CD14-positive monocyte (primary cell): Measurements from ENCODE around the gene CHRM4. TPM values are rescaled to one million over a fixed set of nuclear protein-coding genes. Genes with fewer than 3 reads are reported as not detected.

Experiments used
- DNase-seq, 3 donors: peaks; one replicate each; pipeline ENCODE4 v3.0.0-alpha.2; 2011 to 2022
- H2AFZ ChIP-seq: 2 replicates; pipeline ENCODE4 v1.6.0; 2012; ENCODE audit warnings: mild to moderate bottlenecking, low read depth, low read length, inconsistent platforms; ENCODE audit not compliant: insufficient read depth, poor library complexity, severe bottlenecking
- H3K27ac ChIP-seq, 2 donors: 1 replicate in 1 of 2; 2 replicates in 1 of 2; pipeline ENCODE4 v1.5.1; 2012 to 2013; ENCODE audit warnings: low read length in 2 of 2, control low read depth in 1 of 2, inconsistent platforms in 1 of 2, low read depth in 1 of 2, mild to moderate bottlenecking in 1 of 2
- H3K27me3 ChIP-seq, 2 donors: one replicate each; pipeline versions ENCODE4 v1.6.0 to v1.6.1; 2011 to 2013; ENCODE audit warnings: low read length in 2 of 2; ENCODE audit not compliant: control insufficient read depth in 2 of 2, insufficient read depth in 2 of 2
- H3K36me3 ChIP-seq, 2 donors: replicated peaks in 1 of 2; 1 replicate in 1 of 2; 2 replicates in 1 of 2; pipeline versions ENCODE4 v1.5.1 to v1.6.1; 2012 to 2013; ENCODE audit warnings: low read length in 2 of 2, control low read depth in 1 of 2, inconsistent platforms in 1 of 2, mild to moderate bottlenecking in 1 of 2; ENCODE audit not compliant: insufficient read depth in 2 of 2, control insufficient read depth in 1 of 2
- H3K4me1 ChIP-seq, 2 donors: 1 replicate in 1 of 2; 2 replicates in 1 of 2; pipeline versions ENCODE4 v1.5.1 to v1.6.1; 2012 to 2013; ENCODE audit warnings: low read length in 2 of 2, control low read depth in 1 of 2, inconsistent platforms in 1 of 2, mild to moderate bottlenecking in 1 of 2, moderate library complexity in 1 of 2; ENCODE audit not compliant: insufficient read depth in 2 of 2, control insufficient read depth in 1 of 2
- H3K4me2 ChIP-seq: replicated peaks from 2 replicates; pipeline ENCODE3; 2012; ENCODE audit warnings: low read length, moderate library complexity, mild to moderate bottlenecking; ENCODE audit not compliant: poor library complexity, severe bottlenecking; ENCODE audit errors: extremely low read depth
- H3K4me3 ChIP-seq, 3 experiments: fragments of 200-600 bp in 1 of 3; sonication (generic) in 1 of 3; replicated peaks in 1 of 3; 1 replicate in 2 of 3; 2 replicates in 1 of 3; pipeline ENCODE4 v1.5.1; 2011 to 2013; ENCODE audit warnings: low read length in 3 of 3, mild to moderate bottlenecking in 3 of 3, control low read depth in 2 of 3, low read depth in 2 of 3, inconsistent platforms in 1 of 3, moderate library complexity in 1 of 3
- H3K79me2 ChIP-seq: 2 replicates; pipeline ENCODE4 v1.6.0; 2012; ENCODE audit warnings: mild to moderate bottlenecking, control low read depth, inconsistent platforms, low read length, moderate library complexity; ENCODE audit not compliant: insufficient read depth
- H3K9ac ChIP-seq: 2 replicates; pipeline ENCODE4 v1.6.0; 2017; ENCODE audit warnings: low read length, mild to moderate bottlenecking; ENCODE audit not compliant: insufficient read depth, poor library complexity, severe bottlenecking
- H3K9me3 ChIP-seq, 2 donors: replicated peaks in 1 of 2; 1 replicate in 1 of 2; 2 replicates in 1 of 2; pipeline versions ENCODE4 v1.5.1 to v1.6.1; 2012 to 2013; ENCODE audit warnings: low read length in 2 of 2, control low read depth in 1 of 2; ENCODE audit not compliant: control insufficient read depth in 1 of 2, insufficient read depth in 1 of 2
- H4K20me1 ChIP-seq: 2 replicates; pipeline ENCODE4 v1.6.0; 2012; ENCODE audit warnings: mild to moderate bottlenecking, low read length, control low read depth, moderate library complexity; ENCODE audit not compliant: insufficient read depth
- H3K27ac Mint-ChIP-seq, 7 donors: one replicate each; pipeline ENCODE4 v1.8.0; 2020; ENCODE audit warnings: mild to moderate bottlenecking in 7 of 7, mixed read lengths in 7 of 7, moderate library complexity in 6 of 7, inconsistent platforms in 2 of 7
- H3K27me3 Mint-ChIP-seq, 3 donors: one replicate each; pipeline ENCODE4 v1.8.0; 2021 to 2022; ENCODE audit warnings: low read depth in 3 of 3, mild to moderate bottlenecking in 3 of 3, mixed read lengths in 3 of 3, moderate library complexity in 3 of 3, inconsistent platforms in 1 of 3
- H3K36me3 Mint-ChIP-seq, 2 donors: one replicate each; pipeline ENCODE4 v1.8.0; 2020; ENCODE audit warnings: mixed read lengths in 2 of 2, inconsistent platforms in 1 of 2, mild to moderate bottlenecking in 1 of 2
- H3K4me1 Mint-ChIP-seq: one replicate; pipeline ENCODE4 v1.8.0; 2020; ENCODE audit warnings: mild to moderate bottlenecking, mixed read lengths
- H3K4me3 Mint-ChIP-seq, 2 donors: one replicate each; pipeline ENCODE4 v1.8.0; 2020; ENCODE audit warnings: mild to moderate bottlenecking in 2 of 2, mixed read lengths in 2 of 2, moderate library complexity in 1 of 2
- H3K9me3 Mint-ChIP-seq, 7 donors: one replicate each; pipeline ENCODE4 v1.8.0; 2020 to 2022; ENCODE audit warnings: mixed read lengths in 7 of 7, mild to moderate bottlenecking in 6 of 7, moderate library complexity in 6 of 7, inconsistent platforms in 2 of 7
- WGBS: methylation state at CpG from one replicate; pipeline ENCODE4 v1.1.5; 2013; ENCODE audit warnings: missing lambda C conversion rate; ENCODE audit not compliant: insufficient coverage; 5-methylcytosine and 5-hydroxymethylcytosine counted together
- intact Hi-C, 2 donors: fragments of 100-400 bp; cut with micrococcal nuclease; formaldehyde crosslinking; loops; one replicate each; pipeline versions ENCODE4 v1.15.0 to v1.15.1; 2023
- polyA plus RNA-seq, 3 donors: library from polyadenylated mRNA; depleted of rRNA in 1 of 3; unstranded in 2 of 3; stranded (reverse) in 1 of 3; fragments of 300-500 nt in 2 of 3; fragments of >200 nt in 1 of 3; fragmentation: Illumina TruSeq in 2 of 3; gene quantifications; 1 replicate in 2 of 3; 2 replicates in 1 of 3; pipeline ENCODE4 v1.2.3, GENCODE V29; 2012 to 2021
- TF ChIP-seq, protein P1 (sequence below): fragments of 200-600 bp; IDR thresholded peaks from one replicate; pipeline ENCODE4 v1.8.0; 2022; ENCODE audit warnings: antibody characterized with exemption, mild to moderate bottlenecking

Gene CHRM4
- polyA plus RNA-seq, 3 donors, result 0.15 to 0.57 TPM; not detected in 1

- no peak overlapping the region for H3K4me2 ChIP-seq
- H3K79me2 ChIP-seq, result peaks cover 7% of the 10 kb centered on the region
- H3K9ac ChIP-seq, result no peak overlapping the region
- intact Hi-C loops, result no loop called here
- TF ChIP-seq, protein P1, sequence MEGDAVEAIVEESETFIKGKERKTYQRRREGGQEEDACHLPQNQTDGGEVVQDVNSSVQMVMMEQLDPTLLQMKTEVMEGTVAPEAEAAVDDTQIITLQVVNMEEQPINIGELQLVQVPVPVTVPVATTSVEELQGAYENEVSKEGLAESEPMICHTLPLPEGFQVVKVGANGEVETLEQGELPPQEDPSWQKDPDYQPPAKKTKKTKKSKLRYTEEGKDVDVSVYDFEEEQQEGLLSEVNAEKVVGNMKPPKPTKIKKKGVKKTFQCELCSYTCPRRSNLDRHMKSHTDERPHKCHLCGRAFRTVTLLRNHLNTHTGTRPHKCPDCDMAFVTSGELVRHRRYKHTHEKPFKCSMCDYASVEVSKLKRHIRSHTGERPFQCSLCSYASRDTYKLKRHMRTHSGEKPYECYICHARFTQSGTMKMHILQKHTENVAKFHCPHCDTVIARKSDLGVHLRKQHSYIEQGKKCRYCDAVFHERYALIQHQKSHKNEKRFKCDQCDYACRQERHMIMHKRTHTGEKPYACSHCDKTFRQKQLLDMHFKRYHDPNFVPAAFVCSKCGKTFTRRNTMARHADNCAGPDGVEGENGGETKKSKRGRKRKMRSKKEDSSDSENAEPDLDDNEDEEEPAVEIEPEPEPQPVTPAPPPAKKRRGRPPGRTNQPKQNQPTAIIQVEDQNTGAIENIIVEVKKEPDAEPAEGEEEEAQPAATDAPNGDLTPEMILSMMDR, result no peak
- no peak overlapping the region for H3K27ac ChIP-seq
- Mint-ChIP-seq H3K36me3 (peaks cover 51 to 61% of the 10 kb centered on the region in 2 donors), H3K4me3 (no peak overlapping the region), H3K9me3 (peaks cover 0 to 11% (median 0%) of the 10 kb centered on the region in 7 donors), H3K27ac (peak overlapping the region in 5 of 7 donors; percentile 17 to 66 (median 50)), H3K27me3 (peaks cover 6 to 27% (median 17%) of the 10 kb centered on the region in 3 donors), H3K4me1 (peaks cover 35% of the 10 kb centered on the region)
- peaks cover 95% of the 10 kb centered on the region for H4K20me1 ChIP-seq
- no peak overlapping the region for H2AFZ ChIP-seq
- H3K4me3 ChIP-seq, result no peak overlapping the region
- DNase-seq, result no peak
- H3K27me3 ChIP-seq, result peaks cover 6 to 12% of the 10 kb centered on the region in 2 donors
- 95% methylated on average over 11 of the region's 11 CpGs for WGBS
- peaks cover 34 to 52% of the 10 kb centered on the region in 2 donors for H3K4me1 ChIP-seq
- H3K9me3 ChIP-seq, result peaks cover 0 to 2% of the 10 kb centered on the region in 2 donors
- H3K36me3 ChIP-seq, result peaks cover 64% of the 10 kb centered on the region in 2 donors
Measured at GRCh38 chr11:46377290-46377689, 14.3 kb downstream of the CHRM4 start.

GRCh38 chr11:46376258-46377050 lies 15.1 kb downstream of the CHRM4 start:
- H3K4me3 Mint-ChIP-seq, result no peak overlapping the region
- peaks cover 27 to 45% of the 10 kb centered on the region in 2 donors for H3K4me1 ChIP-seq
- no peak overlapping the region for H3K4me2 ChIP-seq
- peaks cover 0 to 7% (median 0%) of the 10 kb centered on the region in 7 donors for H3K9me3 Mint-ChIP-seq
- no peak overlapping the region for H3K27ac ChIP-seq
- intact Hi-C loops, result no loop called here
- no peak for DNase-seq
- H3K36me3 ChIP-seq, result peaks cover 72% of the 10 kb centered on the region in 2 donors
- no peak overlapping the region for H3K4me3 ChIP-seq
- TF ChIP-seq, protein P1, result no peak
- H4K20me1 ChIP-seq, result peaks cover 98% of the 10 kb centered on the region
- H3K4me1 Mint-ChIP-seq, result peaks cover 31% of the 10 kb centered on the region
- peaks cover 0 to 5% of the 10 kb centered on the region in 2 donors for H3K27me3 ChIP-seq
- H3K27me3 Mint-ChIP-seq, result peaks cover 1 to 18% (median 9%) of the 10 kb centered on the region in 3 donors
- H3K36me3 Mint-ChIP-seq, result peaks cover 55 to 70% of the 10 kb centered on the region in 2 donors
- H2AFZ ChIP-seq, result no peak overlapping the region
- 96% methylated on average over 16 of the region's 19 CpGs for WGBS
- no peak overlapping the region for H3K9ac ChIP-seq
- no peaks in the 10 kb centered on the region for H3K9me3 ChIP-seq
- H3K79me2 ChIP-seq, result peaks cover 15% of the 10 kb centered on the region
- H3K27ac Mint-ChIP-seq, result peak overlapping the region in 2 of 7 donors; percentile 41 to 50
